22Rv1 (cell line): ENCODE results near the gene MIGA1.

Source experiments
- ZFX ChIP-seq: fragments of 450-650 bp; IDR thresholded peaks from 2 replicates; pipeline ENCODE4 v1.6.1; 2017; ENCODE audit warnings: antibody characterized with exemption, borderline replicate concordance
- TF ChIP-seq, protein P1 (sequence below): fragments of 450-650 bp; IDR thresholded peaks from 2 replicates; pipeline ENCODE4 v1.5.1; 2017; ENCODE audit warnings: mild to moderate bottlenecking

DNA sequence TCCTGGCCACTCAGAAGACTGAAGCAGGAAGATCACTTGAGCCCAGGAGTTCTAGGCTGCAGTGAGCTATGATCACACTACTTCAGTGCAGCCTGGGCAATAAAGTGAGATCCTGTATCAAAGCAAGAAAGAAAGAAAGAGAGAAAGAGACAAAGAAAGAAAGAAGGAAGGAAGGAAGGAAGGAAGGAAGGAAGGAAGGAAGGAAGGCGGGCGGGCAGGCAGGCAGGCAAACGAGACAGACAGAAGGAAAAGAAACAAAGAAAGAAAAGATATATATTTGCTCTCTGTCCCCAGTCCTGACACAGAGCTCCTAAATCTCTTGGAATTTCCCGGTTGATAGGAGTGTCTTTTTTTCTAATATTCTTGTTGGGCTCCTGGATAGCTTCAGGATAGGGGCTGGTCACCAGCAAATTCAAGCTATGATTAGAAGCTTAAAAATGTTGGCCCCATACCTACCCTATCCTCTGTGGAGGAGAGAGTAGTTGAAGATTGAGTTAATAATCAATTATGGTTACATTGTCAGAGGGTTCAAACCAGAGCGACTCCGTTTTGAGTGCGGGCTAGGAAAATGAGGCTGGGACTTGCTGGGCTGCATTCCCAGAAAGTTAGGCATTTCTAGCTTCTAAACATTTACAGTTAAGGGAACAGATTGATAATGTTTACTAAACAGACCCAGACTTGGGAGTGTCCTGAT is 3.3 kb upstream of the MIGA1 start:
- TF ChIP-seq, protein P1, sequence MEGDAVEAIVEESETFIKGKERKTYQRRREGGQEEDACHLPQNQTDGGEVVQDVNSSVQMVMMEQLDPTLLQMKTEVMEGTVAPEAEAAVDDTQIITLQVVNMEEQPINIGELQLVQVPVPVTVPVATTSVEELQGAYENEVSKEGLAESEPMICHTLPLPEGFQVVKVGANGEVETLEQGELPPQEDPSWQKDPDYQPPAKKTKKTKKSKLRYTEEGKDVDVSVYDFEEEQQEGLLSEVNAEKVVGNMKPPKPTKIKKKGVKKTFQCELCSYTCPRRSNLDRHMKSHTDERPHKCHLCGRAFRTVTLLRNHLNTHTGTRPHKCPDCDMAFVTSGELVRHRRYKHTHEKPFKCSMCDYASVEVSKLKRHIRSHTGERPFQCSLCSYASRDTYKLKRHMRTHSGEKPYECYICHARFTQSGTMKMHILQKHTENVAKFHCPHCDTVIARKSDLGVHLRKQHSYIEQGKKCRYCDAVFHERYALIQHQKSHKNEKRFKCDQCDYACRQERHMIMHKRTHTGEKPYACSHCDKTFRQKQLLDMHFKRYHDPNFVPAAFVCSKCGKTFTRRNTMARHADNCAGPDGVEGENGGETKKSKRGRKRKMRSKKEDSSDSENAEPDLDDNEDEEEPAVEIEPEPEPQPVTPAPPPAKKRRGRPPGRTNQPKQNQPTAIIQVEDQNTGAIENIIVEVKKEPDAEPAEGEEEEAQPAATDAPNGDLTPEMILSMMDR: no peak
- TF ChIP-seq ZFX: no peak
